HepG2 (cell line): Measurements from ENCODE around the gene SPINK8.

Source experiments
- HIVEP1 ChIP-seq: sonication (generic); formaldehyde crosslinking; IDR thresholded peaks from 2 replicates; pipeline ENCODE4 v1.4.0; 2020; ENCODE audit warnings: mild to moderate bottlenecking, missing genetic modification reagents
- HMG20B ChIP-seq: conservative IDR thresholded peaks from 2 replicates; pipeline ENCODE4 v1.6.1; 2016; ENCODE audit warnings: missing genetic modification reagents, missing compliant biosample characterization
- JUND ChIP-seq: sonication (generic); formaldehyde crosslinking; IDR thresholded peaks from 2 replicates; pipeline ENCODE4 v1.8.0; 2022; ENCODE audit warnings: mild to moderate bottlenecking, missing genetic modification reagents
- NFE2L1 ChIP-seq: sonication (generic); formaldehyde crosslinking; IDR thresholded peaks from 2 replicates; pipeline ENCODE4 v1.4.0; 2020; ENCODE audit warnings: missing genetic modification reagents, mild to moderate bottlenecking, borderline replicate concordance
- NFIC ChIP-seq: IDR thresholded peaks from 2 replicates; pipeline ENCODE4 v1.6.1; 2012; ENCODE audit warnings: mild to moderate bottlenecking, low read length, inconsistent platforms
- POLR2AphosphoS5 ChIP-seq: IDR thresholded peaks from 2 replicates; pipeline ENCODE4 v1.6.1; 2012; ENCODE audit warnings: low read depth, low read length
- SETDB1 ChIP-seq: sonication (generic); formaldehyde crosslinking; IDR thresholded peaks from 2 replicates; pipeline ENCODE4 v1.5.1; 2020; ENCODE audit warnings: missing genetic modification reagents, mild to moderate bottlenecking, borderline replicate concordance
- TCF7L2 ChIP-seq: IDR thresholded peaks from 2 replicates; pipeline ENCODE4 v1.6.1; 2011; ENCODE audit warnings: mild to moderate bottlenecking, low read depth, low read length, moderate library complexity
- ZNF317 ChIP-seq: sonication (generic); formaldehyde crosslinking; IDR thresholded peaks from 2 replicates; pipeline ENCODE4 v1.5.0; 2020; ENCODE audit warnings: mild to moderate bottlenecking, missing genetic modification reagents
- ZNF33B ChIP-seq: sonication (generic); formaldehyde crosslinking; IDR thresholded peaks from 2 replicates; pipeline ENCODE4 v1.5.1; 2020; ENCODE audit warnings: mild to moderate bottlenecking, missing genetic modification reagents
- ZNF383 ChIP-seq: sonication (generic); formaldehyde crosslinking; IDR thresholded peaks from 2 replicates; pipeline ENCODE4 v1.4.0; 2020; ENCODE audit warnings: missing genetic modification reagents, mild to moderate bottlenecking, borderline replicate concordance
- ZNF660 ChIP-seq: sonication (generic); formaldehyde crosslinking; IDR thresholded peaks from 2 replicates; pipeline ENCODE4 v1.5.1; 2020; ENCODE audit warnings: mild to moderate bottlenecking, low read depth, missing genetic modification reagents, borderline replicate concordance
- ZSCAN30 ChIP-seq: sonication (generic); formaldehyde crosslinking; IDR thresholded peaks from 2 replicates; pipeline ENCODE4 v1.5.0; 2020; ENCODE audit warnings: mild to moderate bottlenecking, missing genetic modification reagents
- TF ChIP-seq, protein P1 (sequence below): IDR thresholded peaks from 2 replicates; pipeline ENCODE4 v1.6.1; 2016; ENCODE audit warnings: missing compliant biosample characterization, missing genetic modification reagents, borderline replicate concordance

DNA sequence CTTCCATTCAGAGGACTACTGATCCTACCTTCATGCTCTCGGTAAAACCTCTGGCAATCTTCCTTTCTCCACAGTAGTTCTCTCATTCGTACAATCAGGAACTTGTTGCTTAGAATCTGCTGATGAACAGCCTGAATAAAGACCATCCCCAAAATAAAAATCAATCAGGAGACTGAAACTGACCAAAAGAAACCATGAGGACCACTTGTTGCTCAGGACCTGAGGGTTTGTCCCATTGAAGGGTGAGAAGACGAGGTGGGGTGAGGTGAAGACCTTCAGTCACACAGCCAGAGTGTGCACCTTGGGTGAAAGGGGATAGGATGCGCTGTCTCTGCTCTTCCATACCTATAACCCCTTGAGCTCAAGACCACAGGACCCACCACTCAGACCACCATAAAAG lies 36.8 kb downstream of the SPINK8 start:
- TF ChIP-seq ZNF33B (CRISPR knock-in tag) (no peak), ZNF383 (no peak), HIVEP1 (no peak), ZNF660 (CRISPR knock-in tag) (no peak), HMG20B (CRISPR knock-in tag) (no peak), JUND (CRISPR knock-in tag) (no peak), ZSCAN30 (CRISPR knock-in tag) (no peak), NFIC (no peak), POLR2AphosphoS5 (no peak), NFE2L1 (CRISPR knock-in tag) (no peak), TCF7L2 (no peak), ZNF317 (CRISPR knock-in tag) (no peak), SETDB1 (no peak)
- TF ChIP-seq, protein P1, sequence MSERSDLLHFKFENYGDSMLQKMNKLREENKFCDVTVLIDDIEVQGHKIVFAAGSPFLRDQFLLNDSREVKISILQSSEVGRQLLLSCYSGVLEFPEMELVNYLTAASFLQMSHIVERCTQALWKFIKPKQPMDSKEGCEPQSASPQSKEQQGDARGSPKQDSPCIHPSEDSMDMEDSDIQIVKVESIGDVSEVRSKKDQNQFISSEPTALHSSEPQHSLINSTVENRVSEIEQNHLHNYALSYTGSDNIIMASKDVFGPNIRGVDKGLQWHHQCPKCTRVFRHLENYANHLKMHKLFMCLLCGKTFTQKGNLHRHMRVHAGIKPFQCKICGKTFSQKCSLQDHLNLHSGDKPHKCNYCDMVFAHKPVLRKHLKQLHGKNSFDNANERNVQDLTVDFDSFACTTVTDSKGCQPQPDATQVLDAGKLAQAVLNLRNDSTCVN (CRISPR knock-in tag): no peak
